ENCODE measurements around the gene CHTF8. TPM values are rescaled to one million over a fixed set of nuclear protein-coding genes. Genes with fewer than 3 reads are reported as not detected.

Gene CHTF8
- polyA plus RNA-seq, 1 donor (not counting 4 experiments of a cell fraction or from before 2014, with no cell fraction given), result 96.0 TPM

GRCh38 chr16:69179328-69180010 is 47.1 kb upstream of the CHTF8 start:
- H3K9ac ChIP-seq (ENCODE audit: control insufficient read depth, extremely low read depth, insufficient read depth, low read length), result no peak overlapping the region
- H3K9me1 ChIP-seq (ENCODE audit: control insufficient read depth, extremely low read depth, insufficient read depth, low read length), result peaks cover 2% of the 10 kb centered on the region
- TF ChIP-seq EZH2 (IDR thresholded peaks at IDR 0.05; ENCODE audit: low read length), result no peak
- peak overlapping the region; percentile 25 for H3K4me2 ChIP-seq (ENCODE audit: control insufficient read depth, extremely low read depth, insufficient read depth, low read depth, low read length)
- no peaks in the 10 kb centered on the region for H4K20me1 ChIP-seq (ENCODE audit: control insufficient read depth, extremely low read depth, insufficient read depth, low read length)
- no peak overlapping the region for H3K27ac ChIP-seq (ENCODE audit: control insufficient read depth, insufficient read depth, low read length)
- no peaks in the 10 kb centered on the region for H3K27me3 ChIP-seq (ENCODE audit: control insufficient read depth, extremely low read depth, insufficient read depth, low read length)
- no peaks in the 10 kb centered on the region for H3K79me2 ChIP-seq (ENCODE audit: control insufficient read depth, insufficient read depth, low read length)
- no peak overlapping the region for H2AFZ ChIP-seq (ENCODE audit: control insufficient read depth, low read length)
- DNase-seq (ENCODE audit: low read depth, low spot score) (no peak), FAIRE-seq (no peak)
- H3K9me3 ChIP-seq (ENCODE audit: control insufficient read depth, low read depth, low read length), result no peaks in the 10 kb centered on the region
- H3K4me1 ChIP-seq (ENCODE audit: control insufficient read depth, extremely low read depth, insufficient read depth, low read length), result peaks cover 24% of the 10 kb centered on the region
- no peaks in the 10 kb centered on the region for H3K36me3 ChIP-seq (ENCODE audit: control insufficient read depth in 2 of 2, extremely low read depth in 1 of 2, insufficient read depth in 2 of 2, low read length in 2 of 2)
- dilution Hi-C loops (cut with MboI; ENCODE audit: extremely low pct_ligation_motif_present, low sequenced_read_pairs), result no loop called here
- H3K4me3 ChIP-seq (ENCODE audit: control insufficient read depth in 2 of 3, extremely low read depth in 1 of 3, insufficient read depth in 2 of 3, low read depth in 1 of 3, low read length in 3 of 3), result no peak overlapping the region

DNA sequence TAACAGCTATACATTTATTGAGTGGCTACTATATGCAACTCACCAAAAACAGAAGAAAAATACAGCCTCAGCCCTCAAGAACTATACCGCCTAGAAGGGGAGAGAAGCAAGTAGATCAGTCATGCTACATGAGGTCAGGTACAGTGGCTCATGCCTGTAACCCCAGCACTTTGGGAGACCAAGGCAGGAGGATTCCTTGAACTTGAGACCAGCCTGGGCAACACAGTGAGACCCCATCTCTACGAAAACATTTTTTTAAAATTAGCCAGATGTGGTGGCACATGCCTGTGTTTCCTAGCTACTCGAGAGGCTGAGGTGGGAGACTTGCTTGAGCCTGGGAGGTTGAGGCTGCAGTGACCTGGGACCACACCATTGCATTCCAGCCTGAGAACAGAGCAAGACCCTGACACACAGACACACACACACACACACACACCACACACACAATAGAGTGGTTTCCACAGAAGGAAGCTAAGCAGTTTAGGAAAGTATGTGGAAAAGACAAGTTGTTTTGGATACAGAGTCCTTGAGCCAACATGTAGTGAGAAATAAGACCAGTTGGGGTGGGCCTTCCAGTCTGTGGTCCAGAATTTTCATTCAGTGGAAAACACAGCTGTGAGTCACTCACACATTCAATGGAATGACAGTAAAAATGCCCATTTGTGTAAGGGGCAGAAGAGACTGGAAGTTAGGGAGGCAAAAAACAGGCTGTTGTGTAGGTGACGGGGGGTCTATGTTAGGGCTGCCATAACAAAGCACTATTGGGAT is 43.8 kb upstream of the CHTF8 start:
- FAIRE-seq (no peak), DNase-seq (ENCODE audit: low read depth, low spot score) (no peak)
- H3K4me3 ChIP-seq (ENCODE audit: control insufficient read depth in 2 of 3, extremely low read depth in 1 of 3, insufficient read depth in 2 of 3, low read depth in 1 of 3, low read length in 3 of 3), result no peak overlapping the region
- no peak overlapping the region for H2AFZ ChIP-seq (ENCODE audit: control insufficient read depth, low read length)
- H4K20me1 ChIP-seq (ENCODE audit: control insufficient read depth, extremely low read depth, insufficient read depth, low read length), result no peaks in the 10 kb centered on the region
- no peak overlapping the region for H3K4me2 ChIP-seq (ENCODE audit: control insufficient read depth, extremely low read depth, insufficient read depth, low read depth, low read length)
- H3K79me2 ChIP-seq (ENCODE audit: control insufficient read depth, insufficient read depth, low read length), result no peaks in the 10 kb centered on the region
- H3K9me1 ChIP-seq (ENCODE audit: control insufficient read depth, extremely low read depth, insufficient read depth, low read length), result peaks cover 2% of the 10 kb centered on the region
- H3K4me1 ChIP-seq (ENCODE audit: control insufficient read depth, extremely low read depth, insufficient read depth, low read length), result peaks cover 16% of the 10 kb centered on the region
- TF ChIP-seq, protein P1, sequence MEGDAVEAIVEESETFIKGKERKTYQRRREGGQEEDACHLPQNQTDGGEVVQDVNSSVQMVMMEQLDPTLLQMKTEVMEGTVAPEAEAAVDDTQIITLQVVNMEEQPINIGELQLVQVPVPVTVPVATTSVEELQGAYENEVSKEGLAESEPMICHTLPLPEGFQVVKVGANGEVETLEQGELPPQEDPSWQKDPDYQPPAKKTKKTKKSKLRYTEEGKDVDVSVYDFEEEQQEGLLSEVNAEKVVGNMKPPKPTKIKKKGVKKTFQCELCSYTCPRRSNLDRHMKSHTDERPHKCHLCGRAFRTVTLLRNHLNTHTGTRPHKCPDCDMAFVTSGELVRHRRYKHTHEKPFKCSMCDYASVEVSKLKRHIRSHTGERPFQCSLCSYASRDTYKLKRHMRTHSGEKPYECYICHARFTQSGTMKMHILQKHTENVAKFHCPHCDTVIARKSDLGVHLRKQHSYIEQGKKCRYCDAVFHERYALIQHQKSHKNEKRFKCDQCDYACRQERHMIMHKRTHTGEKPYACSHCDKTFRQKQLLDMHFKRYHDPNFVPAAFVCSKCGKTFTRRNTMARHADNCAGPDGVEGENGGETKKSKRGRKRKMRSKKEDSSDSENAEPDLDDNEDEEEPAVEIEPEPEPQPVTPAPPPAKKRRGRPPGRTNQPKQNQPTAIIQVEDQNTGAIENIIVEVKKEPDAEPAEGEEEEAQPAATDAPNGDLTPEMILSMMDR (optimal IDR thresholded peaks at IDR 0.05 in 1 of 3, IDR thresholded peaks at IDR 0.05 in 1 of 3, conservative IDR thresholded peaks at IDR 0.05 in 1 of 3; ENCODE audit: extremely low read depth in 1 of 3, insufficient read depth in 2 of 3, low read length in 3 of 3), result no peak
- no peak for TF ChIP-seq EZH2 (IDR thresholded peaks at IDR 0.05; ENCODE audit: low read length)
- no peak overlapping the region for H3K9ac ChIP-seq (ENCODE audit: control insufficient read depth, extremely low read depth, insufficient read depth, low read length)
- dilution Hi-C loops (cut with MboI; ENCODE audit: extremely low pct_ligation_motif_present, low sequenced_read_pairs), result no loop called here
- H3K27me3 ChIP-seq (ENCODE audit: control insufficient read depth, extremely low read depth, insufficient read depth, low read length), result no peaks in the 10 kb centered on the region
- peaks cover 0 to 1% of the 10 kb centered on the region in 2 experiments for H3K36me3 ChIP-seq (ENCODE audit: control insufficient read depth in 2 of 2, extremely low read depth in 1 of 2, insufficient read depth in 2 of 2, low read length in 2 of 2)
- no peak overlapping the region for H3K27ac ChIP-seq (ENCODE audit: control insufficient read depth, insufficient read depth, low read length)
- H3K9me3 ChIP-seq (ENCODE audit: control insufficient read depth, low read depth, low read length), result no peaks in the 10 kb centered on the region

Data from keratinocyte (primary cell).